GM12878 (cell line): ENCODE results near the gene BBX. TPM values are rescaled to one million over a fixed set of nuclear protein-coding genes. Genes with fewer than 3 reads are reported as not detected.

Source experiments
- ATAC-seq: fragments of 200-7000 bp; cut with Tn5 transposase; 3 replicates; pipeline ENCODE4 v1.9.1; 2020; ENCODE audit warnings: mild to moderate bottlenecking, moderate library complexity
- BruUV-seq: library from RNA; stranded (reverse); fragments of 400-500 nt; replicated peaks from 2 replicates; lab custom pipeline; 2021; lab: Mats Ljungman, UMichigan
- CTCF ChIA-PET: fragments of 300-600 bp; sonication (Branson Sonifier 250); formaldehyde crosslinking; extraction: SDS; loops from one replicate; lab custom pipeline; 2021; ENCODE audit warnings: inconsistent platforms; lab: Yijun Ruan, JAX
- POLR2A ChIA-PET: fragments of 350-600 bp; formaldehyde crosslinking; extraction: SDS; loops from one replicate; lab custom pipeline; 2021; ENCODE audit warnings: inconsistent platforms; lab: Charles Lee
- RAD21 ChIA-PET: fragments of 300-600 bp; sonication (Branson Sonifier 250); formaldehyde crosslinking; loops from one replicate; lab custom pipeline; 2023; ENCODE audit warnings: antibody characterized with exemption; ENCODE audit not compliant: unreplicated experiment; lab: Charles Lee
- SMC1A ChIA-PET: fragments of 300-600 bp; sonication (Branson Sonifier 250); formaldehyde crosslinking; loops from one replicate; lab custom pipeline; 2023; ENCODE audit not compliant: unreplicated experiment, uncharacterized antibody; lab: Charles Lee
- DNase-seq: peaks from one replicate; pipeline ENCODE4 v3.0.0-alpha.2; 2011; ENCODE audit warnings: low read depth, low spot score
- FAIRE-seq: peaks from 3 replicates; lab custom pipeline; 2011; peaks lifted over from hg19 to GRCh38; lab: Jason Lieb, UNC
- H2AFZ ChIP-seq: 2 replicates; pipeline ENCODE4 v1.6.0; 2011; ENCODE audit warnings: low read depth, low read length, control low read depth; ENCODE audit not compliant: control insufficient read depth
- H3K27ac ChIP-seq: 2 replicates; pipeline ENCODE4 v1.5.1; 2011; ENCODE audit warnings: control low read depth; ENCODE audit not compliant: control insufficient read depth, insufficient read depth
- H3K27me3 ChIP-seq, 2 experiments: replicated peaks in 1 of 2; 2 replicates each; pipeline versions ENCODE4 v1.6.0 to v1.6.1; 2011; ENCODE audit warnings: low read length in 1 of 2; ENCODE audit not compliant: control insufficient read depth in 2 of 2, insufficient read depth in 2 of 2
- H3K36me3 ChIP-seq, 2 experiments: 2 replicates each; pipeline ENCODE4 v1.5.1; 2011; ENCODE audit warnings: low read length in 1 of 2; ENCODE audit not compliant: control insufficient read depth in 2 of 2, insufficient read depth in 2 of 2
- H3K4me1 ChIP-seq: 2 replicates; pipeline ENCODE4 v1.6.1; 2011; ENCODE audit warnings: mild to moderate bottlenecking, low read length, moderate library complexity, mixed read lengths; ENCODE audit not compliant: control insufficient read depth, insufficient read depth
- H3K4me2 ChIP-seq: 2 replicates; pipeline ENCODE4 v1.6.0; 2011; ENCODE audit warnings: control low read depth; ENCODE audit not compliant: control insufficient read depth, insufficient read depth
- H3K4me3 ChIP-seq: fragments of 200-600 bp; sonication (generic); 2 replicates; pipeline ENCODE4 v1.5.1; 2016
- H3K79me2 ChIP-seq: 2 replicates; pipeline ENCODE4 v1.6.0; 2011; ENCODE audit warnings: low read length; ENCODE audit not compliant: control insufficient read depth, insufficient read depth
- H3K9ac ChIP-seq: 2 replicates; pipeline ENCODE4 v1.8.0; 2011; ENCODE audit warnings: low read length, control low read depth, mixed read lengths; ENCODE audit not compliant: control insufficient read depth, insufficient read depth
- H3K9me3 ChIP-seq: replicated peaks from 3 replicates; pipeline ENCODE4 v1.5.1; 2011; ENCODE audit warnings: mild to moderate bottlenecking, low read length; ENCODE audit not compliant: control insufficient read depth, insufficient read depth
- H4K20me1 ChIP-seq: 2 replicates; pipeline ENCODE4 v1.6.0; 2011; ENCODE audit not compliant: control insufficient read depth, insufficient read depth
- ELK1 ChIP-seq: IDR thresholded peaks from 2 replicates; pipeline ENCODE4 v1.6.1; 2012; ENCODE audit warnings: low read depth, low read length, improper control_type of control experiment
- RUNX3 ChIP-seq: IDR thresholded peaks from 2 replicates; pipeline ENCODE4 v1.6.1; 2012; ENCODE audit warnings: low read length, inconsistent platforms
- SKIL ChIP-seq: fragments of 450-650 bp; IDR thresholded peaks from 2 replicates; pipeline ENCODE4 v1.6.1; 2017; ENCODE audit warnings: mild to moderate bottlenecking, low read depth, inconsistent platforms; ENCODE audit not compliant: poor library complexity, severe bottlenecking
- whole genome bisulfite sequencing: methylation state at CpG from one replicate; pipeline ENCODE4 v1.1.6; 2016; ENCODE audit warnings: low lambda C conversion rate; ENCODE audit not compliant: insufficient replicate concordance, insufficient coverage; ENCODE audit errors: missing lambda C conversion rate; 5-methylcytosine and 5-hydroxymethylcytosine counted together
- in situ Hi-C: fragments of 300-500 bp; cut with MboI; formaldehyde crosslinking; loops from 9 replicates; pipeline ENCODE4 v1.14.3; 2018; ENCODE audit warnings: mixed read lengths
- intact Hi-C: fragments of 100-400 bp; cut with micrococcal nuclease; formaldehyde crosslinking; loops from one replicate; pipeline ENCODE4 v1.14.2; 2022; ENCODE audit not compliant: unreplicated experiment
- polyA plus RNA-seq, 11 experiments: library from polyadenylated mRNA; depleted of rRNA in 4 of 11; unstranded in 6 of 11; stranded (reverse) in 5 of 11; fragments of >200 nt; fragmentation: Nextera tagmentation in 4 of 11; fragmentation: Illumina TruSeq in 1 of 11; extraction: Ambion mirVana in 4 of 11; extraction: Trizol in 1 of 11; gene quantifications; 1 replicate in 1 of 11; 2 replicates in 10 of 11; pipeline versions ENCODE4 v1.2.1 to v1.2.3, GENCODE V29; 2011 to 2016; ENCODE audit warnings: inconsistent platforms in 2 of 11, missing spikeins in 2 of 11, low read depth in 1 of 11
- total RNA-seq, 4 experiments: library from RNA; depleted of rRNA in 3 of 4; stranded (reverse); fragments of >200 nt in 3 of 4; fragmentation: Illumina TruSeq in 1 of 4; extraction: Trizol in 1 of 4; gene quantifications; 2 replicates each; pipeline versions ENCODE4 v1.2.1 to v1.2.3, GENCODE V29; 2013 to 2021

The BBX gene
- total and polyA plus RNA-seq, 10 of the 15 experiments (the other 5 are each of a cell fraction or from before 2014, with no cell fraction given) = 13.3 to 38.5 (median 32.0) TPM

GRCh38 chr3:107661447-107662123 lies 138.8 kb downstream of the BBX start:
- ATAC-seq = peak; percentile 85
- SMC1A ChIA-PET = interaction anchor here (0.6 to 10.2 kb wide), 29 partner anchors 8 to 744 kb away, joined by 3 to 115 read pairs (median 5); no protein-coding TSS in a partner anchor
- FAIRE-seq = no peak
- H3K9me3 ChIP-seq = no peaks in the 10 kb centered on the region
- no peak overlapping the region for H3K4me3 ChIP-seq
- in situ Hi-C loops = no loop called here
- no peak overlapping the region for H3K27ac ChIP-seq
- H3K9ac ChIP-seq = no peak overlapping the region
- H3K4me2 ChIP-seq = peak overlapping the region; percentile 19; the same call in 1 of the 2 replicates
- H3K27me3 ChIP-seq = no peaks in the 10 kb centered on the region
- CTCF ChIA-PET = interaction anchor here (0.7 to 10.5 kb wide), 26 partner anchors 8 to 817 kb away, joined by 3 to 212 read pairs (median 5); no protein-coding TSS in a partner anchor
- 77% methylated on average over 3 of the region's 3 CpGs for WGBS
- H3K36me3 ChIP-seq = no peaks in the 10 kb centered on the region; a peak in 1 of 4 replicates
- RAD21 ChIA-PET = interaction anchor here (0.9 to 5.6 kb wide), 14 partner anchors 9 to 184 kb away, joined by 3 to 49 read pairs (median 4); no protein-coding TSS in a partner anchor
- intact Hi-C loops = loop anchor here (2.0 kb wide), 2 partner anchors 79 to 87 kb away; no protein-coding TSS in a partner anchor
- peaks cover 13% of the 10 kb centered on the region for H3K4me1 ChIP-seq
- no TSS peak for BruUV-seq
- no peaks in the 10 kb centered on the region for H3K79me2 ChIP-seq
- POLR2A ChIA-PET = interaction anchor here (1.1 kb wide), 1 partner anchor 19 kb away, joined by 3 read pairs; no protein-coding TSS in a partner anchor
- TF ChIP-seq SKIL (no peak), RUNX3 (peak; percentile 69), ELK1 (no peak)
- H4K20me1 ChIP-seq = no peaks in the 10 kb centered on the region
- no peak for DNase-seq
- no peak overlapping the region for H2AFZ ChIP-seq
